SK-N-MC (cell line): Measurements from ENCODE around the gene PTPN18.
"Not testable (repeated sequence)": the region's sequence is repeated elsewhere in the genome, so short reads cannot be mapped to it uniquely, and the experiment has no call there.

ENCODE experiments used
- DNase-seq: peaks from one replicate; pipeline ENCODE4 v3.0.0-alpha.2; 2011; ENCODE audit warnings: low read depth, low spot score
- H3K27ac ChIP-seq: fragments of 200-600 bp; sonication (generic); 2 replicates; pipeline ENCODE4 v1.5.1; 2016; ENCODE audit warnings: mixed run types
- H3K36me3 ChIP-seq: fragments of 200-600 bp; sonication (generic); 2 replicates; pipeline ENCODE4 v1.6.1; 2017; ENCODE audit warnings: antibody characterized with exemption, low read length, mixed read lengths; ENCODE audit not compliant: insufficient read depth
- H3K4me3 ChIP-seq: fragments of 200-600 bp; sonication (generic); 2 replicates; pipeline ENCODE4 v1.5.1; 2016
- H3K9ac ChIP-seq: fragments of 200-600 bp; sonication (generic); 2 replicates; pipeline ENCODE4 v1.8.0; 2017; ENCODE audit warnings: mixed run types, mixed read lengths; ENCODE audit not compliant: insufficient read length
- H3K9me3 ChIP-seq: fragments of 200-600 bp; sonication (generic); 2 replicates; pipeline ENCODE4 v1.6.1; 2017; ENCODE audit warnings: low read depth, mild to moderate bottlenecking, antibody characterized with exemption, low read length, moderate library complexity, mixed read lengths
- EZH2 ChIP-seq: fragments of 200-600 bp; sonication (generic); IDR thresholded peaks from one replicate; pipeline ENCODE4 v1.6.1; 2017; ENCODE audit warnings: antibody characterized with exemption
- FOXP2 ChIP-seq: optimal IDR thresholded peaks from 2 replicates; pipeline ENCODE3; 2011; ENCODE audit warnings: mild to moderate bottlenecking, moderate library complexity; ENCODE audit not compliant: insufficient read depth; ENCODE audit errors: extremely low read length, control extremely low read depth
- POLR2AphosphoS5 ChIP-seq: IDR thresholded peaks from 2 replicates; pipeline ENCODE4 v1.6.1; 2012; ENCODE audit warnings: mild to moderate bottlenecking, low read depth, low read length, borderline replicate concordance

The PTPN18 gene

GRCh38 chr2:130327703-130328527 is 27.9 kb upstream of the PTPN18 start:
- Histone ChIP-seq H3K36me3 (no peaks in the 10 kb centered on the region), H3K9me3 (no peaks in the 10 kb centered on the region), H3K27ac (no peak overlapping the region), H3K4me3 (no peak overlapping the region), H3K9ac (no peak overlapping the region)
- DNase-seq: no peak
- no peak for TF ChIP-seq EZH2
- no peak for TF ChIP-seq POLR2AphosphoS5
- TF ChIP-seq FOXP2: no peak

GRCh38 chr2:130328710-130329109 is 27.1 kb upstream of the PTPN18 start:
- no peak overlapping the region for H3K9ac ChIP-seq

GRCh38 chr2:130332271-130333073 is 23.4 kb upstream of the PTPN18 start:
- H3K4me3 ChIP-seq: peak overlapping the region; percentile 57; the same call in 1 of the 2 replicates
- DNase-seq: no peak
- TF ChIP-seq EZH2 (no peak), POLR2AphosphoS5 (no peak), FOXP2 (no peak)
- H3K36me3 ChIP-seq: no peaks in the 10 kb centered on the region
- H3K9ac ChIP-seq: no peak overlapping the region
- no peaks in the 10 kb centered on the region for H3K9me3 ChIP-seq
- H3K27ac ChIP-seq: no peak overlapping the region

More at GRCh38 chr2:130328710-130329109, 27.1 kb upstream of the PTPN18 start:
- TF ChIP-seq POLR2AphosphoS5 (no peak), EZH2 (no peak), FOXP2 (no peak)
- no peak overlapping the region for H3K4me3 ChIP-seq
- no peaks in the 10 kb centered on the region for H3K9me3 ChIP-seq
- H3K36me3 ChIP-seq: no peaks in the 10 kb centered on the region
- no peak for DNase-seq
- H3K27ac ChIP-seq: no peak overlapping the region

- not testable (repeated sequence) for H3K9ac ChIP-seq, DNase-seq, H3K4me3 ChIP-seq, H3K9me3 ChIP-seq, H3K36me3 ChIP-seq, H3K27ac ChIP-seq
Observed at GRCh38 chr2:130333253-130333652, 22.6 kb upstream of the PTPN18 start.

GRCh38 chr2:130334026-130334425 is 21.8 kb upstream of the PTPN18 start:
- no peak for DNase-seq
- no peaks in the 10 kb centered on the region for H3K9me3 ChIP-seq
- H3K4me3 ChIP-seq: no peak overlapping the region
- H3K27ac ChIP-seq: no peak overlapping the region
- no peaks in the 10 kb centered on the region for H3K36me3 ChIP-seq
- no peak overlapping the region for H3K9ac ChIP-seq
- TF ChIP-seq EZH2: no peak
- TF ChIP-seq FOXP2: no peak

GRCh38 chr2:130335226-130335625 is 20.6 kb upstream of the PTPN18 start:
- H3K9ac ChIP-seq: no peak overlapping the region
- H3K9me3 ChIP-seq: no peaks in the 10 kb centered on the region
- TF ChIP-seq POLR2AphosphoS5: no peak
- no peaks in the 10 kb centered on the region for H3K36me3 ChIP-seq
- DNase-seq: no peak
- no peak overlapping the region for H3K27ac ChIP-seq
- H3K4me3 ChIP-seq: no peak overlapping the region

GRCh38 chr2:130336150-130336876 is 19.5 kb upstream of the PTPN18 start:
- no peak overlapping the region; the same call in 1 of the 2 replicates for H3K4me3 ChIP-seq

More at GRCh38 chr2:130336150-130336876, 19.5 kb upstream of the PTPN18 start:
- no peak for DNase-seq
- TF ChIP-seq EZH2 (no peak), FOXP2 (no peak), POLR2AphosphoS5 (no peak)
- H3K9ac ChIP-seq: no peak overlapping the region
- no peaks in the 10 kb centered on the region for H3K36me3 ChIP-seq
- H3K27ac ChIP-seq: no peak overlapping the region
- H3K9me3 ChIP-seq: no peaks in the 10 kb centered on the region
